ENCODE results near the gene DPAGT1.

The DPAGT1 gene

DNA sequence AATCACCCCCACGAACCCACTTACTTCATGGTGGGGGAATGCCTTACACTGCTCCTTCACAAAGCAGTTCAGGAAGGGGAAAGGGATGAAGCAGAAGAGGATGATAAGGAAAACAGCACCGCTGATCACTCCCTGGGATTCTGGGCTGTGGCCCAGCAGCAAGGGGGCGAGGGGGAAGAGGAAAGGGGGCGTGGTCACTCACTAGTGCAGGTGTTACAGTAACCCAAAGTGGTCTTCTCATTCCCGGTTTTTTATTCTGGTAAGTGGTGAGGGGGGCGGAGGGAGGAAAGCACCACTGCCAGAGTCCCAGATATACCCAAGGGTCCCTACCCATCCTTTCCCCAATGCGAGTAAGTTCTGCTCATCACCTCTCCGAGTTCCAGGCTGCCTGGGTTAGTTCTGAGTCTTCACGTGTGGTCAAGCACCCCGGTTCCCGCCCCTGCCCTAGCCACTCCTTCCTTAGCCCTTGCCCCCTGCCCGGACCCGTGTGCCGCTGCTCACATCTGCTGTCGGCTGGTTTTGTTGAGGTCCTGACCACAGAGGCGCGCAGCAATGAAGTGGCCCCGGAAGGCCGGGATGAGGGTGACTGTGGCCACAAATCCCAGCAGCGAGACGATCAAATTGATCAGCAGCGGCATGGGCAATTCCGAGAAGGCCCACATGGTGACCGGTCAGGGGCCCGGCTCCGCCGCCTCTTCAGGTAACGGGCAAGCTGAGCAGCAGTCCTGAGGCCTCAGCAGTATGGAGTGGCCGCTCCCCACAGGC lies 477 bp downstream of the DPAGT1 start:
- peaks cover 10% of the 10 kb centered on the region for H3K4me1 ChIP-seq (ENCODE audit: insufficient read depth, insufficient read length)
- peak overlapping the region; percentile 92 for H3K9ac ChIP-seq (ENCODE audit: insufficient read length, low read depth)
- no peaks in the 10 kb centered on the region for H3K27me3 ChIP-seq (ENCODE audit: insufficient read depth, insufficient read length)
- DNase-seq (ENCODE audit: low read depth, low spot score) = no peak
- H3K9me3 ChIP-seq (ENCODE audit: insufficient read depth, low read length) = peaks cover 2% of the 10 kb centered on the region; the same call in 1 of the 2 replicates
- peak overlapping the region; percentile 78 for H3K4me3 ChIP-seq (ENCODE audit: insufficient read length, low read depth)
- peaks cover 30% of the 10 kb centered on the region for H3K36me3 ChIP-seq (ENCODE audit: insufficient read depth, insufficient read length, low read length)
- TF ChIP-seq SUZ12 (IDR thresholded peaks at IDR 0.05; ENCODE audit: extremely low read depth, insufficient read depth, insufficient read length) = no peak
- TF ChIP-seq YY1 (IDR thresholded peaks at IDR 0.05; ENCODE audit: insufficient read depth, insufficient read length) = no peak
- no peak for TF ChIP-seq ZNF274 (IDR thresholded peaks at IDR 0.05; ENCODE audit: low read depth, low read length)

DNA sequence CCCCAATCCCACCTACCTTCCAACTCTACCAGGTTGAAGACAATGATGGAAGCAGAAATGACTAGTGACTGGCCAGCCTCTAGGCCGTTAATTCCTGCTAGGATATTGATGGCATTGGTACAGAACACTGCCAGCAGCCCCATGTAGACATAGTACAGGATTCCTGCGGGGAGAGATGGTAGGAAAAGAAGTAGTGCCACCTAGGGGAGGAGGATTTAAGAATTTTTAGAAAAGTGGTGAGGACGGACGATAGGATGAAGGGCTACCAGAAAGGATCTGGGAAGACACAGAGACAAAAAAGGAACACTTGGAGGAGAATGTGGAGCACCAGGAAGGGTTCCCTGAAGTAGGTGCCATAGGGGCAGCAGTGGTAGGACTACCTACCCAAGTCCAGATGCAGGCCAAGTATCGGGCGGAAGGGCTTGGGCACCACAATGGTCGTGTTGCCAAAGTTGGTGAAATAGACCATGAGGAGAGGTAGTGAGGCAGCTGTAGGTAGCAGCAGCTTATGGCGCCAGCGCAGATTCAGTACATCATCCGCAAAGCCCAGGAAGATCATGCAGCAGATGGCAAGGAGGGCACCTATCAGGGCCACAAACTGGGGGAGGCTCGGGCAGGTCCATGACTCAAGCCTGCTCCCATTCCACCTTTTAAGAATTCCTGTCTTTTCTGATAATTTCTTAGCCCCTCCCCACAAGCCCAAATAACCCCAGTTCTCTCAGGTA lies 1.2 kb downstream of the DPAGT1 start:
- peaks cover 6% of the 10 kb centered on the region; the same call in 1 of the 2 replicates for H3K9me3 ChIP-seq (ENCODE audit: insufficient read depth, low read length)
- peaks cover 34% of the 10 kb centered on the region for H3K36me3 ChIP-seq (ENCODE audit: insufficient read depth, insufficient read length, low read length)
- no peak for TF ChIP-seq YY1 (IDR thresholded peaks at IDR 0.05; ENCODE audit: insufficient read depth, insufficient read length)
- TF ChIP-seq ZNF274 (IDR thresholded peaks at IDR 0.05; ENCODE audit: low read depth, low read length) = no peak
- TF ChIP-seq SUZ12 (IDR thresholded peaks at IDR 0.05; ENCODE audit: extremely low read depth, insufficient read depth, insufficient read length) = no peak
- H3K4me3 ChIP-seq (ENCODE audit: insufficient read length, low read depth) = peak overlapping the region; percentile 78
- H3K9ac ChIP-seq (ENCODE audit: insufficient read length, low read depth) = peak overlapping the region; percentile 92
- DNase-seq (ENCODE audit: low read depth, low spot score) = no peak
- H3K4me1 ChIP-seq (ENCODE audit: insufficient read depth, insufficient read length) = peaks cover 10% of the 10 kb centered on the region
- H3K27me3 ChIP-seq (ENCODE audit: insufficient read depth, insufficient read length) = no peaks in the 10 kb centered on the region

- H3K27me3 ChIP-seq (ENCODE audit: insufficient read depth, insufficient read length) = no peaks in the 10 kb centered on the region
- H3K9me3 ChIP-seq (ENCODE audit: insufficient read depth, low read length) = peaks cover 6% of the 10 kb centered on the region; the same call in 1 of the 2 replicates
- TF ChIP-seq SUZ12 (IDR thresholded peaks at IDR 0.05; ENCODE audit: extremely low read depth, insufficient read depth, insufficient read length) = no peak
- no peak for TF ChIP-seq YY1 (IDR thresholded peaks at IDR 0.05; ENCODE audit: insufficient read depth, insufficient read length)
- no peak for TF ChIP-seq ZNF274 (IDR thresholded peaks at IDR 0.05; ENCODE audit: low read depth, low read length)
- no peak overlapping the region for H3K9ac ChIP-seq (ENCODE audit: insufficient read length, low read depth)
- no peak overlapping the region for H3K4me3 ChIP-seq (ENCODE audit: insufficient read length, low read depth)
- no peak for DNase-seq (ENCODE audit: low read depth, low spot score)
- H3K36me3 ChIP-seq (ENCODE audit: insufficient read depth, insufficient read length, low read length) = peaks cover 34% of the 10 kb centered on the region
- peaks cover 10% of the 10 kb centered on the region for H3K4me1 ChIP-seq (ENCODE audit: insufficient read depth, insufficient read length)
Observed at GRCh38 chr11:119099711-119100110, 1.9 kb downstream of the DPAGT1 start.

- peak overlapping the region; percentile 95 for H3K4me3 ChIP-seq (ENCODE audit: insufficient read length, low read depth)
- TF ChIP-seq SUZ12 (IDR thresholded peaks at IDR 0.05; ENCODE audit: extremely low read depth, insufficient read depth, insufficient read length) (no peak), ZNF274 (IDR thresholded peaks at IDR 0.05; ENCODE audit: low read depth, low read length) (no peak), YY1 (IDR thresholded peaks at IDR 0.05; ENCODE audit: insufficient read depth, insufficient read length) (no peak)
- H3K9ac ChIP-seq (ENCODE audit: insufficient read length, low read depth) = peak overlapping the region; percentile 94
- H3K27me3 ChIP-seq (ENCODE audit: insufficient read depth, insufficient read length) = no peaks in the 10 kb centered on the region
- peaks cover 6% of the 10 kb centered on the region; the same call in 1 of the 2 replicates for H3K9me3 ChIP-seq (ENCODE audit: insufficient read depth, low read length)
- peaks cover 66% of the 10 kb centered on the region for H3K36me3 ChIP-seq (ENCODE audit: insufficient read depth, insufficient read length, low read length)
- peak; percentile 98 for DNase-seq (ENCODE audit: low read depth, low spot score)
- peaks cover 5% of the 10 kb centered on the region for H3K4me1 ChIP-seq (ENCODE audit: insufficient read depth, insufficient read length)
Observed at GRCh38 chr11:119095066-119095880, 6.4 kb downstream of the DPAGT1 start.

DNA sequence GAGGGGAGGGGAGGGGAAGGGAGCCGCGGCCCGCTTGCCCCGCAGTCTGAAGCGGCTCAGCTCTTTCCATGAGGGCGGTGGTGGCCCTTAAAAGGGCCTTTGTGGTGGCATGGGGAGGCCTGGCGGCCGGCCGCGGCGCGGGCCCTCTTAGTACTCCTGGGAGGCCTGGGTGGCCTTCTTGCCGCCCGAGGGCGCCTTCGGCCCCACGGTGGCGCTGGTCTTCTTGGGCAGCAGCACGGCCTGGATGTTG lies 6.9 kb downstream of the DPAGT1 start:
- peak; percentile 56 for DNase-seq (ENCODE audit: low read depth, low spot score)
- H3K27me3 ChIP-seq (ENCODE audit: insufficient read depth, insufficient read length) = no peaks in the 10 kb centered on the region
- H3K36me3 ChIP-seq (ENCODE audit: insufficient read depth, insufficient read length, low read length) = peaks cover 71% of the 10 kb centered on the region
- peaks cover 6% of the 10 kb centered on the region; the same call in 1 of the 2 replicates for H3K9me3 ChIP-seq (ENCODE audit: insufficient read depth, low read length)
- peak overlapping the region; percentile 95 for H3K4me3 ChIP-seq (ENCODE audit: insufficient read length, low read depth)
- peaks cover 3% of the 10 kb centered on the region for H3K4me1 ChIP-seq (ENCODE audit: insufficient read depth, insufficient read length)
- TF ChIP-seq ZNF274 (IDR thresholded peaks at IDR 0.05; ENCODE audit: low read depth, low read length) = no peak
- TF ChIP-seq YY1 (IDR thresholded peaks at IDR 0.05; ENCODE audit: insufficient read depth, insufficient read length) = no peak
- TF ChIP-seq SUZ12 (IDR thresholded peaks at IDR 0.05; ENCODE audit: extremely low read depth, insufficient read depth, insufficient read length) = no peak
- H3K9ac ChIP-seq (ENCODE audit: insufficient read length, low read depth) = peak overlapping the region; percentile 94

- TF ChIP-seq ZNF274 (IDR thresholded peaks at IDR 0.05; ENCODE audit: low read depth, low read length) (no peak), SUZ12 (IDR thresholded peaks at IDR 0.05; ENCODE audit: extremely low read depth, insufficient read depth, insufficient read length) (no peak), YY1 (IDR thresholded peaks at IDR 0.05; ENCODE audit: insufficient read depth, insufficient read length) (no peak)
- Histone ChIP-seq H3K27me3 (ENCODE audit: insufficient read depth, insufficient read length) (no peaks in the 10 kb centered on the region), H3K9me3 (ENCODE audit: insufficient read depth, low read length) (peaks cover 6% of the 10 kb centered on the region; the same call in 1 of the 2 replicates), H3K4me1 (ENCODE audit: insufficient read depth, insufficient read length) (peaks cover 3% of the 10 kb centered on the region), H3K9ac (ENCODE audit: insufficient read length, low read depth) (peak overlapping the region; percentile 94), H3K4me3 (ENCODE audit: insufficient read length, low read depth) (peak overlapping the region; percentile 95), H3K36me3 (ENCODE audit: insufficient read depth, insufficient read length, low read length) (peaks cover 76% of the 10 kb centered on the region)
- no peak for DNase-seq (ENCODE audit: low read depth, low spot score)
Observed at GRCh38 chr11:119093942-119094815, 7.5 kb downstream of the DPAGT1 start.

Measured in NT2/D1 (cell line).